NCI-H446 treated with DMSO at 0.1 percent for 48 hours (cell line): ENCODE results near the gene CSK.

Experiments used
- DNase-seq: peaks from one replicate; lab custom pipeline; 2025; lab: John Stamatoyannopoulos, UW

Gene CSK

DNA sequence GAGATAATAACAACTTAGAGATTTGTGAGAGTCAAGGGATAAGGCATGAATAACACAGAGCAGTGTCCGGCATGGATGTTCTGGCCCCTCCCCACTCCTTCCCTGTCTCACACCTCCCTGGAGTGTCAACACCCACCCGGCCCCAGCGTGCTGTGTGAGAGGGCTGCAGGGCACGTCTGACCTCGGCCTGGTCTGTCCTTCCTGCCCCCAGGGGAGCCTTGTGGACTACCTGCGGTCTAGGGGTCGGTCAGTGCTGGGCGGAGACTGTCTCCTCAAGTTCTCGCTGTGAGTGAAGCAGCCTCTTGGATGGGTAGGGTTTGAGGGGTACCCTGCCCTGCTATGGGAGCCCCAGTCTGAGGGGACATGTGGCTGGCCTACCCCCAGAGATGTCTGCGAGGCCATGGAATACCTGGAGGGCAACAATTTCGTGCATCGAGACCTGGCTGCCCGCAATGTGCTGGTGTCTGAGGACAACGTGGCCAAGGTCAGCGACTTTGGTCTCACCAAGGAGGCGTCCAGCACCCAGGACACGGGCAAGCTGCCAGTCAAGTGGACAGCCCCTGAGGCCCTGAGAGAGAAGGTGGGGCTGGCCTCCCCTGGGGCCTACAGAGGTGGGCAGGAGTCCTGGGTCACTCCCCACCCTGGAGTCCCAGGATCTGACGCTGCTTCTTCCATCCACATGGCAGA, 19.6 kb downstream of the CSK start:
- DNase-seq, result no peak

DNA sequence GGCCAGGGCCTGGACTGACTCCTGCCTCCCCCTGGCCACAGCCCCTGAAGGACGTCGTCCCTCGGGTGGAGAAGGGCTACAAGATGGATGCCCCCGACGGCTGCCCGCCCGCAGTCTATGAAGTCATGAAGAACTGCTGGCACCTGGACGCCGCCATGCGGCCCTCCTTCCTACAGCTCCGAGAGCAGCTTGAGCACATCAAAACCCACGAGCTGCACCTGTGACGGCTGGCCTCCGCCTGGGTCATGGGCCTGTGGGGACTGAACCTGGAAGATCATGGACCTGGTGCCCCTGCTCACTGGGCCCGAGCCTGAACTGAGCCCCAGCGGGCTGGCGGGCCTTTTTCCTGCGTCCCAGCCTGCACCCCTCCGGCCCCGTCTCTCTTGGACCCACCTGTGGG, 20.4 kb downstream of the CSK start:
- no peak for DNase-seq

DNA sequence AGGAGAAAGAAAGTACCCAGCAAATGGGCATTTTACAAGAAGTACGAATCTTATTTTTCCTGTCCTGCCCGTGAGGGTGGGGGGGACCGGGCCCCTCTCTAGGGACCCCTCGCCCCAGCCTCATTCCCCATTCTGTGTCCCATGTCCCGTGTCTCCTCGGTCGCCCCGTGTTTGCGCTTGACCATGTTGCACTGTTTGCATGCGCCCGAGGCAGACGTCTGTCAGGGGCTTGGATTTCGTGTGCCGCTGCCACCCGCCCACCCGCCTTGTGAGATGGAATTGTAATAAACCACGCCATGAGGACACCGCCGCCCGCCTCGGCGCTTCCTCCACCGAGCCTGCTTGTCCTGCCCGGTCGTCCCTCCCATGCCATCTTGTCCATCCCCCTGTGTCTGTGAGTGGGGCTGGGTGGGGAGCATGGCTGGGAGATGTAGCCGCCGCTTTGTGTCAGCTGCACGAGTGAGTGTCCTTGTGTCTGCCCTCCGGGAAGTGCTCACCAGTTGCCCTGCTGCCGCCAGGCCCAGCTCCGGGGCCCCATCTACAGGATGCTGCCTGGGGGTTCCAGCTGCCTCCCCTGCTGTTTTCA, 21.1 kb downstream of the CSK start:
- DNase-seq, result no peak

DNA sequence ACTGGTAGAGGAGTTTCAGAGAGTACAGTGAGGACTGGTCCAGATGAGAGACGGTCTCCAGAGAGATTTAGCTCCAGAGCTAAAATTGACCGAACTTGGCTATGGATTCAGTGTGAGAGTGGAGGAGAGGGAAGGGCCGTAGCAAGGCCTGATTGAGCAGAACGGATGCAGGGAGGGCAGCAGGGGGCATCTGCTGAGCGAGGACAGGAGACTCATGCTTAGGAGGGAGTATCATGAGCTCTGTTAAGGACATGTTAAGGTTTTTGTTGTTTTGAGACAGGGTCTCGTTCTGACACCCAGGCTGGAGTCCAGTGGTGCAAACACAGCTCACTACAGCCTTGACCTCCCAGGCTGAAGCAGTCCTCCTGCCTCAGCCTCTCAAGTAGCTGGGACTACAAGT, 23.1 kb downstream of the CSK start:
- no peak for DNase-seq

DNA sequence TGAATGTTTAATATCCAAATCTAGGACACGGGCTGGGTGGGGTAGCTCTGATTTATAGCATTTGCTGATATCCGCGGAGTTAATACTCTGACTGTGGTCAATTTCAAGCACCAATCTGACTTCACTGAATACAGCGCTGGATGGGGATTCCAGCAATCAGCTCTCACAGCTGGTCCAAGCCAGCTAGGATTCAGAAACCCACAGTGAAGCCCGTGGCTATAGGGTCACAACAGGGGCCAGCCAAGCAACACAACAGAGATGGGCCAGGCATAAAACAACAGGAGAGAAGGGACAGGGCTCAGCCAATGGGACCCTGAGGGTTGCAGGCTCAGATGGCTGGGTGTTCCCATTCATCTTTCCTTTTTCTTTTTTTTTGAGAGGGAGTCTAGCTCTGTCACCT, 25.4 kb downstream of the CSK start:
- no peak for DNase-seq

DNA sequence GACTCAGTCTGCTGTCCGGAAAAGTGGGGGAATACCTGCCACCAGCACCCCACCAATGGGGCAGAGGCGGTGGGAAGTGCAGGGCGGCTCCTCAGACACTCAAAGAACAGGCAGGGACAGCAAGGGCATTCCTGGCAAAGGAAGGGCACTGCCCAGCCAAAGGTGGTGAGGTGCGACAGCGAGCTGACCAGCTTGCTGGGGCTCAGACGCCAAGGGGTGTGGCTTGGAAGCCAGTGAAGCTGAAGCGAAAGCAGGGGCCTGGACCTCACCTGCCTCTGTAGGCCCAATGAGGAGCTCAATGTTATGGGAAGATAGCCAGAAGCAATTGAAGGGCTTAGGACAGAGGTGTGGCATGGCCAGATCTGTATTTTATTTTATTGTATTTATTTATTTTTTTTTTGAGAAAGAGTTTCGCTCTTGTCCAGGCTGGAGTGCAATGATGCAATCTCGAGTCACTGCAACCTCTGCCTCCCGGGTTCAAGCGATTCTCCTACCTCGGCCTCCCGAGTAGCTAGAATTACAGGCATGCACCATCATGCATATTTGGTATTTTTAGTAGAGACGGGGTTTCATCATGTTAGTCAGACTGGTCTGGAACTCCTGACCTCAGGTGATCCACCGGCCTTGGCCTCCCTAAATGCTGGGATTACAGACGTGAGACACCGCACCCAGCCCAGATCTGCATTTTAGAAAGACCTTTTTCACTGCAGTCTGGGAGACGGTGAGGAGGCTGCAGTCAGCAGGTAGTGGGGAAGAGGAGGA, 26.4 kb downstream of the CSK start:
- DNase-seq, result no peak

DNA sequence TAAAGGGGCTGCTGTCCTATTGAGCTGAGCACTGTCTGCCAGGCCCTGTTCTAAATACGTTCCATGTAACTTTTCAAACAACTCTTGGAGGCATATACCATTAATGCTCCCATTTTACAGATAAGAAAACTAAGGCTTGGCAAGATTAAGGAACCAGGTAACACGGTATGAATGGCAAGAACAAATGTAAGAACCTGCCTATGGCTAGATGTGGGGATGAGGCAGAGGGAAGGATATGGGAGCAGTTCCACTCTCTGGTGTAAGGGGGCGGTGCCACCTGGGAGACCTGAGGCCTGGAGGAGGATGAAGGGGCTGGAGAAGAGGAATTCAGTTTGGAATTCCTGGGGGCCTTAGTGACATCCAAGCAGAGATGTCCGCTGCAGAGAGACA, 27.0 kb downstream of the CSK start:
- DNase-seq, result no peak

DNA sequence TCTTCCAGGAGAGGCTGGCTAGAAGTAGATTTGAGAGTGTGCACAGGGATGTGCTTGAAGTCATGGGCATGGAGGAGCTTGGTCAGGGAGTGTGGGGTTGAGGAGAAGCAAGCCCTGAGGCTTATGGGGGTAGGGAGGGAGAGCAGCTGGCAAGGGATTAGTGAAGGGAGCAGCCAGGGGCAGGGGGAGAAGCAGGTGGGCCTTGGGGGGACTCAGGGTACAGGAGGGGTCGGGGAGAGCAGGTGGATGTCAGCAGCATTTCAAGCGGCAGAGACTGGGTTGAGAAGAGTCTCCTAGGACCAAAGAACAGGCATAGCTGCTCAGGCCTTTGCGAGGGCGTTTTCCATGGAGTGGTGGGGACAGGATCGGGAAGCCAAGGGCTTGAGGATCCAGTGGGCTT, 27.4 kb downstream of the CSK start:
- no peak for DNase-seq

DNA sequence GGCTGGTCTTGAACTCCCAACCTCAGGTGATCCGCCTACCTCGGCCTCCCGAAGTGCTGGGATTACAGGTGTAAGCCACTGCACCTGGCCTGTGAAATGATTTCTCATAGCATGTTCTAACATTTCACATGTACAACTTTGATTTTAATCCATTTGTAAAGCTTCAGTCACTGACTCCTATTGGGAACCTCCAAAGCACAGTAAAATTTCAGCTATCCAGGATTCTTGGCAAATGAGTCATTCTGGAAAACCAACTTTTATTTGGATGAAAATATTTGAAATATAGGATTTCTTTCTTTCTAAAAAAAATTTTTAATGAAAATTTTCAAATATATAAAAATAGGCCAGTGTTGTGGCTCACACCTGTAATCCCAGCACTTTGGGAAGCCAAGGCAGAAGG, 28.1 kb downstream of the CSK start:
- no peak for DNase-seq

DNA sequence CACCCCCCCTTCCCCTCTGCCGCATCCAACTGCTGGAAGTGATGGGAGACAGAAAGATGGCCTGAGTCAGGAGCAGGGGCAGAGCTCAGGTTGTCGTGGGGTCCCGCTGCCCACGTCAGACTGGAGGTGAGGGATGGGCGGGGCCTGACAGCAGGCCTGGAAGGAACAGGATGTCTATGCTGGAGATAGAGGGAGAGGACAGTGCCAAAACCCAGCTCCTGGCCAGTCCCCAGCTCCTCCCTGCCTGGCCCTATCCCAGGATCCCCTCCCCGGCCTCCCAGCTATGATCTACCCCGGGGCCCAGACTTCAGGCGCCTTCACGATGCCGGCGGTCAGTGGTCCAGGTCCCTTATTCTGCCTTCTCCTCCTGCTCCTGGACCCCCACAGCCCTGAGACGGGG, 30.7 kb downstream of the CSK start, which contains the start of gene LMAN1L:
TSS of gene LMAN1L (plus strand) at position 303 of the 400 bp plus-strand sequence. CDS start at position 323, 20 bp downstream.
- peak; percentile 51 for DNase-seq

DNA sequence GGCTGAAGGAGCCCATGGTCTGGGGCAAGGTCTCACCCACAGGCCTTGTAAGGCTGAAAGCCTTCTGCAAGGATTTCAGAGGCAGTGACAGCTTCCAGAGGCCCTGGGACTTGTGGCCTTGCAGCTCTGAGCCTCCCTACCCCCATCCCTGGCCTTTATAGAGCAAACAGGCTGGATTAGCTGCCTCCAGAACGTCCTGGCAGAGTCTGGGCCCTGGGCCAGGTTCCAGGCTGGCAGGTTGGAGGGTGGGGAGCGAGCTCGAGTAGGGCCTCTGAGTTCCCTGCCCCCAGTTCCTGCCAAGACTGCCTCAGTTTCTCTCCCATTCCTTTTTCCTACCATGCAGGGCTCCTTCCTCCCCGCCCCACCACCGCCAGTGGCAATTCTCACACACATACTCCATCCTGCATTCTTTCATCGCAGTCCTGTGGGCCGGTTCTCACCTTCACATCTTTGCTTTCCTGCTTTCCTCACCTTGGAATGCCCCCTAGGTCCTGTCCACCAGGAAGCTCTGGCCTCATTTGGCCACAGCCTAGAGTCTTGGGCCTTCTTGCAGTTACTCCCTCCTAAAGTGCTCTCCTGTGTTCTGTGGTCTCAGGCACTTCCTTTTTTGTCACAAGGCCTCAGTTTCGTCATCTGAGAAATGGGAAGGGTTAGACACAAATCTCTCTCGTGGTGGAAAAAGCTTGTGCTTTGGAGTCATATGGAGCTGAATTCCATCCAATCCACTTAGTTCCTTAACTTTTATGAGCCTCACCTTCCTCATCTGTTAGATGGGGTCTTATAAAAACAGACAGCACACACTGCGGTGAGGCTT, 33.4 kb downstream of the CSK start:
- DNase-seq, result peak; percentile 58

DNA sequence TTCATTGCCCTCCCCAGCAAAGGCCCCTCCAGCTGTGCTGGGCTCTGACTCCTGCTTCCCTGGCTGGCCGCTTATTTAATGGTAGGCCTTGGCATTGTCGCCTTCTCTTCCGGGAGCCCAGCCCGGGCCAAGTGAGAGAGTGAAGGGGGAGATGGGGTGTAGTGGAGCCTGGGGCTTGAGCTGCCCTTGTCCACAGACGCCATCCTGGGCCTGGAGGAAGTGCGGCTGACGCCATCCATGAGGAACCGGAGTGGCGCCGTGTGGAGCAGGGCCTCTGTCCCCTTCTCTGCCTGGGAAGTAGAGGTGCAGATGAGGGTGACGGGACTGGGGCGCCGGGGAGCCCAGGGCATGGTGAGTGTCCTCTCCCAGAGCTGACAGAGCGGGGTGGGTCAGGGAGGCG, 34.1 kb downstream of the CSK start:
- DNase-seq, result no peak

DNA sequence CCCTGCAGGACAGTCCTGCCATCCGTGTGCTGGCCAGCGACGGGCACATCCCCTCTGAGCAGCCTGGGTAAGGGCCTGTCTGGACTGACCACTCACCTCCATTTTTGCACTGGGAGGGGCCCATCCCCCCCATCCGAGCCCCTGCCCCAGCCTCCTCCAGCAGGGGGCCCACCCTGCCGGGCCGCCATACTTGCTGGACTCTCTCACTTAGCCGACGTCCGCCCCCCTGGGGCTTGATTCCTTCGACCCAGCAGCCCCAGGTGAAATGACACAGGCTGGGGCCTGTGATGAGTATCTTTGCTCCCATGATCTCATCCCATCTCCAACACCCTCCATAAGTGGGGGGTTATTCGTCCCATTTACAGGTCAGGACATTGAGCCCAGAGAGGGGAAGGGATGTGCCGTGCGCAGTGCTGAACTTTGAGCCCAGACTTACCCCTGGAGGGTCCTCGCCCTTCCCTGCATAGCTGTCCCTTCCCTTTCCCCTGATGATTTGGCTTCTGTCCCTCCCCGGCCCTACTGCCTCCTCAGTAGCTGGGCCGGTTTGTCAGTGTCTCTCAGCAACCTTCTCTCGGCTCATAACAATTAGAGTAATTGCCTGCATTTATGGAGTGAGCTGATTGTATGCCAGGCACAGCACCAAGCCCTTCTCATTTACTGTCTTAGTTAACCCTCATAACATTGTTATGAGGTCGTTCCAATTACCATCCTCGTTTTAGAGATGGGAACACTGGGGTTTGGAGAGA, 34.9 kb downstream of the CSK start:
- peak; percentile 19 for DNase-seq

DNA sequence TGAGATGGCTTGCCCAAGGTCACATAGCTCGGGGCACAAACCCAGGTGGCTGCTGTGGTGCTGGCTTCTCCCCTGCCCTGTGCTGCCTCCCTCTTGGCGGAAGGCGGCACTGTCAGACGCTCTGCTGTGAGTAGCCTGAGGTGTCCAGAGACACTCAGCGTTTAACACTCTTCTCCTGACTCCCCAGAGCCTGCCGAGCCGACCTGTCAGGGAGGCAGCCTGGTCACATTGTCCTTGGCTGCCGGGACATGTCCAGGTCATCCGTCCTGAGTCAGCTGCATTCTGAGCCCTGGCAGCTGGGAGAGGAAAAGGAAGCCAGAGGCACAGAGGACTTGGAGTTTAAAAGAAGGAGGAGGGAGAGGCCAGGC, 35.5 kb downstream of the CSK start:
- no peak for DNase-seq

DNA sequence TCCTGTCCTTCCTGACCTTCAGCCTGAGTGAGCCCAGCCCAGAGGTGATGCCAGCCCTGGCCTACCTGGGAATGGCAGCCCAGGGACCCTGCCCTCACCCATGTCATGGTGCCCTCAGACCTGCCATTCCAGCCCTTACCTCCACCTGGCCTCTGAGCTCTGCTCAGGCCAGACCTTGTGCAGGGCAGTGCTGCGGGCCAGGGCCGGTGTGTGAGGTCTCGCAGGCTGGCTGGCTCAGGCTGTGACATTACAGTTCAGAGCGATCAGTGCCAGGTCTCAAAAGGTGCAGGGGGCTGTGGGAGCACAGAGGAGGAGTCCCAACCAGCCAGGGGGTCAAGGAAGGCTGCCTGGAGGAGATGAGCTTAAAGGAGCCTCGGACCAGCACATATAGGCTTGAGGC, 38.2 kb downstream of the CSK start:
- no peak for DNase-seq

DNA sequence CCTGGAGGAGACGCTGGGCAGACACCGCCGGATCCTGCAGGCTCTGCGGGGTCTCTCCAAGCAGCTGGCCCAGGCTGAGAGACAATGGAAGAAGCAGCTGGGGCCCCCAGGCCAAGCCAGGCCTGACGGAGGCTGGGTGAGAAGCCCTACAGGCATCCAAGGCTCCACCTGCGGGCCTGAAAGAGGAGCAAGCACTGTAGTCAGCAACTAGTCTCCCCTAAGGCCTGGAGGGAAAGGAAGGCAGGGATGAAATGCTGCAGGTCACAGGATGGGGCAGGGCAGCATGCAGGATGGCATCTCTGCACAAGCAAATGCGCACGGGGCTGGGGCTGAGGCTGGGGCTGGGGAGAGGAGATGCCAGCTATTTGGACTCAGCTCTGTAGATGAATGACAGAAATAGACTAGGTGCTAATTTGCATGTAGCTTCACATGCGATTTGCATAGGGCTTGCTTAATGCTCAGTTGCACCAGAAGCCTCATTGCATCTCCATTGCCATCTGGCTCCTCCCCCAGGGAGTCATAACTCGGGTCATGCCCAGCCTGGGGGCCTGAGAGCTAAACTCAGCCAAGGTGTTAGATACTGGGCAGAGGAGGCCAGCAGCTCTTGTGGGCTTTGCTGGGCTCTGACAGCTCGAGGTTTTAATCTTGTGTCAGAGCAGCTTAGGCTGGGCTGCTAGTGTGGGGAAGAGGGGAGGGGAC, 39.4 kb downstream of the CSK start:
- DNase-seq, result peak; percentile 55

DNA sequence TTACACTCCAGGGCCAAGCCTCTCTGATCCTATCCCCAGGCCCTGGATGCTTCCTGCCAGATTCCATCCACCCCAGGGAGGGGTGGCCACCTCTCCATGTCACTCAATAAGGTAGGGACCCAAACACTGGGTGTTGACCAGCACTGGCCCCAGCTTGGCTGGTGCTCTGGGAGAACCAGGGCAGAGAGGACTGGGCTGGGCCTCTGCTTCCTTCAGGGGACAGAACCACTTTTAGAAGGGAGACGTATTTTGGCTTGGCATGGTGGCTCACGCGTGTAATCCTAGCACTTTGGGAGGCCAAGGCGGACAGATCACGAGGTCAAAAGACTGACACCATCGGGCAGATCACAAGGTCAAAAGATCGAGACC, 39.9 kb downstream of the CSK start:
- no peak for DNase-seq

DNA sequence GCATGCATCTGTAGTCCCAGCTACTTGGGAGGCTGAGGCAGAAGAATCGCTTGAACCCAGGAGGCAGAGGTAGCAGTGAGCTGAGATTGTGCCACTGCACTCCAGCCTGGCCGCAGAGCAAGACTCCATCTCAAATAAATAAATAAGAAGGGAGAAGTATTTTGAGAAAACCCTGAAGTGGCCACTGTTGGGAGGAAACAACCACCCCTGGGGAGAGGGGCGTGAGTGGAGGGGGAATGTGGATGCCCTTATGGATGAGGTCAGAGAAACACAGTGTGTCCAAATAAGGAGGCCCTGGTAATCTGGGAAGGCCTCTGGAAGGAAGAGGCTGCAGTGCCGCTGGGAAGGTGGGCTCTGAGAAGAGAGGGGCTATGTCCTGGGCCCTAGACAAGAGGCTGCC, 40.4 kb downstream of the CSK start:
- no peak for DNase-seq

DNA sequence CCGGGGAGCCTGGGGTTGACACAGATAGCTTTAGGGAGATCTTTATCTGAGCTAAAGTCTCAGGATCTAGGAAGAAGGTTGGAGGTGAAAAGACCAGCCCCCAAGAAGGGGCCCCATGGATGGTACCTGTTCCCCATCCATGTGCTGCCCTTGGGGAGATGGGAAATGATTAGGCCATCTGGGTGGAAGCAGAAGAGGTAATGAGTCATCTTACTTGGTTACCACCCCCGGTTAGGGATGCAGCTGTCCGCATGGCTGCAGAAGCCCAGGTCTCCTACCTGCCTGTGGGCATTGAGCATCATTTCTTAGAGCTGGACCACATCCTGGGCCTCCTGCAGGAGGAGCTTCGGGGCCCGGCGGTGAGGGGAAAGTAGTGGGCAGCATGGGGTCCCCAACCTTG, 41.4 kb downstream of the CSK start:
- no peak for DNase-seq

DNA sequence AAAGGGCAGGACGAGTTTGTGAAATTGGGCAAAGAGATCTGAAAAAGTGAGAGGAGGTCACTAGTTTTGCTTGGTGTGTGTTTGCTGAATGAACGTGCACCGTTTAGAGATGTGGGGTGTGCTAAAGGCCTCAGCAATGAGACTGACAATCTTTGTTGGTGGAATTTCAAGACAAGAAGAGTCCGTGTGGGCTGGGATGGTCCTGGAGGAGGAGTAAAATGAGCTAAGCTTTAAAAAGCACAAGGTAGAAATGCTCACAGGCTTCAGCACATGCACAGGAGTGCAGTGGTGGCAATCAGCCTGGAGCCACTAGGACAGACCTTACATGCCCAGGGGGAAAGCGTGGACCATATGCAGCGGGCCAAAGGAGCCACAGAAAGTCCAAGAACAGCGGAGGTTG, 43.1 kb downstream of the CSK start:
- DNase-seq, result no peak

DNA sequence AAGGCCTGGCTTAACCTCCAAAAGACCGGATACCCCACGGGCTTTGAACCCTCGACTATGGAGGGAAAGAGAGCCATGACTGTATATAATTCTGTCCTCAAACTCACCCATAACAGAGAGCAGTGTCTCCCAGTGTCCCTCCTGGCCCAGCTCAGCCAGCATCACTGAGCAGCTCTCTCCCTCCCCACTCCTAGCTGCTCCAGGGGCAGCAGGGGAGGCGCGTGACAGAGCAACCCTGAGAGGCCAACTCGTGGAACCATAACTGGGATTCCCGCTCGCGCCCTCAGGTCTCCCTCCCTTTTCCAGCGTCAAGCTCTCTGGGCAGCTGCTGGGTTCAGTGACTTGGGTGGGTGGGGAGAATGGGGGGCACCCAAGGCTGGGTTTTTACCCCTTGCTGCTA, 44.0 kb downstream of the CSK start:
- no peak for DNase-seq
